Measurements from ENCODE around the gene C2orf42.

The C2orf42 gene

DNA sequence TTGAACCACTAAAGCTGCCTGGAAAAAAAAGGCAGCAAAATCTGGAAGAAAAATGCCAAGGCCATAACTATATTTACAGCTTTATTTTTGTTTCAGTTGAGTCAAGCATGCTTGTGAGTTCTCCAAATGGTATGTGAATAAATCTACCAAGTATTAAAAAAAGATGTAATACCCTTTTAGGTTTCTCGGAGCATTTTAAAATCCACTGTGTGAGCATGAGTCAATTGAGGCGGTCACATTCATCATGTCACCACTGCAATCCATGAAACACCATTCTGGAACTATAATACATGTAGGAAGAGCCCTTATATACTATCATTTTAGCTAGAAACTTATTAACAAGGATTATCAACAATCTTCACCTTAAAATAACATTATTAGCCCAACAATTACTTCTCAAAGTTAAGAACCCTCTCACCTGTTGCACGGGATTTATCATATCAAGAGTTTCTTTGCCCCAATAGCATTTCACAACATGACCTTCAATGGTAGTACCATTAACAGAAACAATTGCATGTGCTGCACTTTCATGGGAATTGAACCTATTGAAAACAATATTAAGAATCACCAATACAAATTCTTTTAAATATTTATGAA, 24.2 kb upstream of the C2orf42 start:
- Histone ChIP-seq H2BK120ac (ENCODE audit: low read depth, low read length) (no peak overlapping the region), H3K27ac (ENCODE audit: low read depth, low read length) (no peak overlapping the region), H3K4me2 (ENCODE audit: low read length) (no peak overlapping the region), H3K56ac (ENCODE audit: low read length) (no peak overlapping the region), H3K27me3 (ENCODE audit: insufficient read depth, low read length, poor library complexity) (no peaks in the 10 kb centered on the region), H2BK5ac (ENCODE audit: low read length) (no peak overlapping the region), H3K79me1 (ENCODE audit: low read length) (no peaks in the 10 kb centered on the region), H3K4me3 (ENCODE audit: low read length) (no peak overlapping the region), H3K36me3 (ENCODE audit: control insufficient read depth, insufficient read depth, low read length) (peaks cover 1% of the 10 kb centered on the region), H4K8ac (ENCODE audit: low read depth, low read length) (no peak overlapping the region), H4K5ac (ENCODE audit: low read length) (no peak overlapping the region), H3K4ac (ENCODE audit: low read depth, low read length) (no peak overlapping the region), H2AK5ac (ENCODE audit: low read length) (no peak overlapping the region), H3K9ac (ENCODE audit: low read length) (no peak overlapping the region), H3K79me2 (ENCODE audit: control insufficient read depth, insufficient read depth, low read length) (no peaks in the 10 kb centered on the region), H3K4me1 (ENCODE audit: control insufficient read depth, low read depth, low read length) (no peaks in the 10 kb centered on the region), H2BK15ac (replicated peaks; ENCODE audit: low read depth) (no peak overlapping the region), H3K23ac (ENCODE audit: low read length) (no peak overlapping the region), H3K18ac (ENCODE audit: low read length) (no peak overlapping the region)
- no peak for DNase-seq
- WGBS (ENCODE audit: extremely low coverage, insufficient coverage, low lambda C conversion rate) = no CpG with 5 or more reads among the region's 3 CpGs

DNA sequence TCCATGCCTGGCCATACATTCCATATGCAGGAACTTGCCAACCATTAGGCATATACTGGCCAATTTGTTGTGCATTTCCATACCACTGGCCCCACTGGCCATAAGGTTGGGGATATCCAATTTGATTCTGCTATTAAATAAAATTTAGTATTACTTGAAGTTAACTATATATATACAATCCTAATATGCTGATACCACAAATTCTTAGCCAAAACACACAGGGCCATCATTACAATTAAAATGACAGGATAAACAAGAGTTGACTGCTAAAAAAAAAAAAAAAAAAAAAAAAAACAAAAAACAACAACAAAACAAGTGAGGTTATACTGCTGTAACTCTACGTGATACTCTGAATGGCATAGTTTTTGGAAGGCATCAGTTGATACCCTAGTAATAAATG, 23.5 kb upstream of the C2orf42 start:
- Histone ChIP-seq H3K4me1 (ENCODE audit: control insufficient read depth, low read depth, low read length) (no peaks in the 10 kb centered on the region), H4K8ac (ENCODE audit: low read depth, low read length) (no peak overlapping the region), H3K79me2 (ENCODE audit: control insufficient read depth, insufficient read depth, low read length) (no peaks in the 10 kb centered on the region), H2AK5ac (ENCODE audit: low read length) (no peak overlapping the region), H3K36me3 (ENCODE audit: control insufficient read depth, insufficient read depth, low read length) (peaks cover 1% of the 10 kb centered on the region), H3K9ac (ENCODE audit: low read length) (no peak overlapping the region), H3K4me2 (ENCODE audit: low read length) (no peak overlapping the region), H3K4ac (ENCODE audit: low read depth, low read length) (no peak overlapping the region), H2BK15ac (replicated peaks; ENCODE audit: low read depth) (no peak overlapping the region), H3K56ac (ENCODE audit: low read length) (no peak overlapping the region), H3K4me3 (ENCODE audit: low read length) (no peak overlapping the region), H4K5ac (ENCODE audit: low read length) (no peak overlapping the region), H3K27ac (ENCODE audit: low read depth, low read length) (no peak overlapping the region), H3K18ac (ENCODE audit: low read length) (no peak overlapping the region), H2BK5ac (ENCODE audit: low read length) (no peak overlapping the region), H2BK120ac (ENCODE audit: low read depth, low read length) (no peak overlapping the region), H3K79me1 (ENCODE audit: low read length) (no peaks in the 10 kb centered on the region), H3K27me3 (ENCODE audit: insufficient read depth, low read length, poor library complexity) (no peaks in the 10 kb centered on the region), H3K23ac (ENCODE audit: low read length) (no peak overlapping the region)
- WGBS (ENCODE audit: extremely low coverage, insufficient coverage, low lambda C conversion rate) = no CpG with 5 or more reads among the region's 1 CpG
- no peak for DNase-seq

DNA sequence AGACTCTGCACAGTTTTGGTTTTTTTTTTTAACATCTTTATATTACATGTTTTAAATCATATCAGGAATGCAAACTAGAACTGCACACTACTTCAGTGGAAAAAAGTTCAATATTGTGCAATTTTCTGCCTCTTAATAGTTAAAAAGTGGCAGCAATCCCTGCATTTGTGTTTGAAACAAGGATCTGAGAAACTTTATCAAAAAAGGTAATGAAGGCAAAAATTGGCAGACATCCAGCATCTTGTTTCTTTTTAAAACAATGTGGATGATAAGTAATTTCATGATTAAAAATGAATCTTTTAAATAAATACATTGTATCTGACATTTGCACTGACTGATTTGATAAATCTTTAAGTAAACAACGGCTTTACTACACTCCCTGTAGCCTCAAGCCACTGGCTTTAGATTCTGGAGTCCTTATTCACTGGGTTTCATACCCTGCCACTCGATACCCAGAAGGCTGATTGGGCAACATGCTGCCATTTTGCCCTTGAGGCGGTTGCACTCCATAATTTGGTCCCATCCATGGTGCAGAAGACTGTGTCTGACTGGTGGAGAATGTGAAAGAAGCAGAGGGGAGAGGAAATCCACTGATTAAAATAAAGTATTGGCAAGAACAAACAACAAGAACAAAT, 21.6 kb upstream of the C2orf42 start:
- Histone ChIP-seq H3K4ac (ENCODE audit: low read depth, low read length) (no peak overlapping the region), H4K8ac (ENCODE audit: low read depth, low read length) (no peak overlapping the region), H3K27ac (ENCODE audit: low read depth, low read length) (no peak overlapping the region), H2AK5ac (ENCODE audit: low read length) (no peak overlapping the region), H3K4me1 (ENCODE audit: control insufficient read depth, low read depth, low read length) (no peaks in the 10 kb centered on the region), H3K27me3 (ENCODE audit: insufficient read depth, low read length, poor library complexity) (no peaks in the 10 kb centered on the region), H3K79me1 (ENCODE audit: low read length) (no peaks in the 10 kb centered on the region), H2BK15ac (replicated peaks; ENCODE audit: low read depth) (no peak overlapping the region), H3K9ac (ENCODE audit: low read length) (no peak overlapping the region), H3K23ac (ENCODE audit: low read length) (no peak overlapping the region), H3K56ac (ENCODE audit: low read length) (no peak overlapping the region), H3K4me3 (ENCODE audit: low read length) (no peak overlapping the region), H3K36me3 (ENCODE audit: control insufficient read depth, insufficient read depth, low read length) (peaks cover 1% of the 10 kb centered on the region), H3K18ac (ENCODE audit: low read length) (no peak overlapping the region), H4K5ac (ENCODE audit: low read length) (no peak overlapping the region), H2BK5ac (ENCODE audit: low read length) (no peak overlapping the region), H3K4me2 (ENCODE audit: low read length) (no peak overlapping the region), H3K79me2 (ENCODE audit: control insufficient read depth, insufficient read depth, low read length) (no peaks in the 10 kb centered on the region), H2BK120ac (ENCODE audit: low read depth, low read length) (no peak overlapping the region)
- no CpG with 5 or more reads among the region's 3 CpGs for WGBS (ENCODE audit: extremely low coverage, insufficient coverage, low lambda C conversion rate)
- DNase-seq = no peak

DNA sequence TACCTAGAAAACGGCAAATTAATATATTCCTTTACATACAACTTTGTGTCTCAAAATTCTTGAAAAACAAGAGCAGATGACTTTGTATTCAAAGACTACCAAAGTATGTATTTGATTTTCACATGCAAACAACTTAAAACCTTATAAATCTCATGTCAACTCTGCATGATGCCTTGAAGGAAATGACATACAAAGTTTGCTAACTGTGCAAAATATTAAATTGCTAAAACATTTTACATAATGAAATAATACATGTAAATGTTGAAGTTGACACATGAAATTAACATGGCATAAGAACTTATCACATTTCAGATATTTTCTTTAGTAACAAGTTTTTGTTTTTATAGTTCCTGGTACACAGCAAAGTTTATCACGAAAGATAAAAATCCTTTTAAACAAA, 20.8 kb upstream of the C2orf42 start:
- Histone ChIP-seq H2BK120ac (ENCODE audit: low read depth, low read length) (no peak overlapping the region), H2BK5ac (ENCODE audit: low read length) (no peak overlapping the region), H3K23ac (ENCODE audit: low read length) (no peak overlapping the region), H3K36me3 (ENCODE audit: control insufficient read depth, insufficient read depth, low read length) (peaks cover 1% of the 10 kb centered on the region), H4K8ac (ENCODE audit: low read depth, low read length) (no peak overlapping the region), H2BK15ac (replicated peaks; ENCODE audit: low read depth) (no peak overlapping the region), H3K4me1 (ENCODE audit: control insufficient read depth, low read depth, low read length) (no peaks in the 10 kb centered on the region), H3K27ac (ENCODE audit: low read depth, low read length) (no peak overlapping the region), H3K27me3 (ENCODE audit: insufficient read depth, low read length, poor library complexity) (no peaks in the 10 kb centered on the region), H3K56ac (ENCODE audit: low read length) (no peak overlapping the region), H3K4me2 (ENCODE audit: low read length) (no peak overlapping the region), H3K4ac (ENCODE audit: low read depth, low read length) (no peak overlapping the region), H4K5ac (ENCODE audit: low read length) (no peak overlapping the region), H2AK5ac (ENCODE audit: low read length) (no peak overlapping the region), H3K4me3 (ENCODE audit: low read length) (no peak overlapping the region), H3K18ac (ENCODE audit: low read length) (no peak overlapping the region), H3K79me2 (ENCODE audit: control insufficient read depth, insufficient read depth, low read length) (no peaks in the 10 kb centered on the region), H3K9ac (ENCODE audit: low read length) (no peak overlapping the region), H3K79me1 (ENCODE audit: low read length) (no peaks in the 10 kb centered on the region)
- WGBS (ENCODE audit: extremely low coverage, insufficient coverage, low lambda C conversion rate) = no CpG with 5 or more reads among the region's 2 CpGs
- no peak for DNase-seq

DNA sequence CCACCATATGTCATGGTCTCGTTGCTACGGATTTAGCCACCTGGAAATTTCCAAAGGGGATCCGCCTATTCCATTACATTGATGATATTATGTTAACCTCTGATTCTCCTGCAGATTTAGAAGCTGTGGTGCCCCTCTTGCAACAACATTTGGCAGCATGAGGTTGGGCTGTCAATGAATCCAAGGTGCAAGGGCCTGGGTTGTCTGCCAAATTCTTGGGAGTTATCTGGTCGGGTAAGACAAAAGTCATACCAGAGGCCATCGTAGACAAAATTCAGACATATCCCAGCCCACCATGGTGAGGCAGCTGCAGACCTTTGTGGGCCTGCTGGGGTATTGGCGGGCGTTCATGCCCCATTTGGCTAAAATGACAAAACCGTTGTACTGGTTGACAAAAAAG, 13.6 kb upstream of the C2orf42 start:
- no peak overlapping the region for H3K4me2 ChIP-seq (ENCODE audit: low read length)
- no peak overlapping the region for H2BK120ac ChIP-seq (ENCODE audit: low read depth, low read length)
- no peak for DNase-seq
- no peak overlapping the region for H2BK15ac ChIP-seq (replicated peaks; ENCODE audit: low read depth)
- no peak overlapping the region for H3K4ac ChIP-seq (ENCODE audit: low read depth, low read length)
- no peak overlapping the region for H3K23ac ChIP-seq (ENCODE audit: low read length)
- H4K8ac ChIP-seq (ENCODE audit: low read depth, low read length) = no peak overlapping the region
- H4K5ac ChIP-seq (ENCODE audit: low read length) = no peak overlapping the region
- no peak overlapping the region for H3K4me3 ChIP-seq (ENCODE audit: low read length)
- no peak overlapping the region for H3K9ac ChIP-seq (ENCODE audit: low read length)
- no peaks in the 10 kb centered on the region for H3K4me1 ChIP-seq (ENCODE audit: control insufficient read depth, low read depth, low read length)
- no peak overlapping the region for H2AK5ac ChIP-seq (ENCODE audit: low read length)
- no CpG with 5 or more reads among the region's 8 CpGs for WGBS (ENCODE audit: extremely low coverage, insufficient coverage, low lambda C conversion rate)
- no peak overlapping the region for H3K18ac ChIP-seq (ENCODE audit: low read length)
- H3K56ac ChIP-seq (ENCODE audit: low read length) = no peak overlapping the region
- H3K27ac ChIP-seq (ENCODE audit: low read depth, low read length) = no peak overlapping the region
- H3K36me3 ChIP-seq (ENCODE audit: control insufficient read depth, insufficient read depth, low read length) = no peaks in the 10 kb centered on the region
- H2BK5ac ChIP-seq (ENCODE audit: low read length) = no peak overlapping the region
- no peaks in the 10 kb centered on the region for H3K79me2 ChIP-seq (ENCODE audit: control insufficient read depth, insufficient read depth, low read length)
- no peaks in the 10 kb centered on the region for H3K27me3 ChIP-seq (ENCODE audit: insufficient read depth, low read length, poor library complexity)
- H3K79me1 ChIP-seq (ENCODE audit: low read length) = no peaks in the 10 kb centered on the region

DNA sequence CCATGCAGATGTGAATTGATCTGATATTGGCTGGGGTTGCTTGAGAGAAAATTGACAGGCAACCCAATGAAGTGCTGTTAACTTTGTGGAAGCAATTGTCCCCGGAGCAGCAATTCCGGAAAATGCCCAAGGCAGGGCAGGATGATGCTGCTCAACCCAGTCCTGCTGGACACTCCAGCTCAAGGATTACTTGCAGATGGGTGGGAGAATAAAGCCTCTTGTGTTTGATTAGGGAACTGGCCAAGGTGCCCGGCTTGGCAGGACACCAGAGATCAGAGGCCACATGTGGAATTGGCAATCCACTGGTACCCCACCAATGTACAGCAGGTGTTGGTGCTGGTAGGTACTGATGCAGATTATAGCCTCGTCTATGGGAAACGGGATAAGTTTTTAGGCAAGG, 12.3 kb upstream of the C2orf42 start:
- Histone ChIP-seq H3K23ac (ENCODE audit: low read length) (no peak overlapping the region), H3K4ac (ENCODE audit: low read depth, low read length) (no peak overlapping the region), H3K79me1 (ENCODE audit: low read length) (no peaks in the 10 kb centered on the region), H3K18ac (ENCODE audit: low read length) (no peak overlapping the region), H2BK15ac (replicated peaks; ENCODE audit: low read depth) (no peak overlapping the region), H3K27ac (ENCODE audit: low read depth, low read length) (no peak overlapping the region), H3K27me3 (ENCODE audit: insufficient read depth, low read length, poor library complexity) (no peaks in the 10 kb centered on the region), H2AK5ac (ENCODE audit: low read length) (no peak overlapping the region), H2BK5ac (ENCODE audit: low read length) (no peak overlapping the region), H3K4me2 (ENCODE audit: low read length) (no peak overlapping the region), H3K4me1 (ENCODE audit: control insufficient read depth, low read depth, low read length) (no peaks in the 10 kb centered on the region), H3K36me3 (ENCODE audit: control insufficient read depth, insufficient read depth, low read length) (no peaks in the 10 kb centered on the region), H4K5ac (ENCODE audit: low read length) (no peak overlapping the region), H4K8ac (ENCODE audit: low read depth, low read length) (no peak overlapping the region), H2BK120ac (ENCODE audit: low read depth, low read length) (no peak overlapping the region), H3K79me2 (ENCODE audit: control insufficient read depth, insufficient read depth, low read length) (no peaks in the 10 kb centered on the region), H3K56ac (ENCODE audit: low read length) (no peak overlapping the region), H3K4me3 (ENCODE audit: low read length) (no peak overlapping the region), H3K9ac (ENCODE audit: low read length) (no peak overlapping the region)
- no CpG with 5 or more reads among the region's 5 CpGs for WGBS (ENCODE audit: extremely low coverage, insufficient coverage, low lambda C conversion rate)
- DNase-seq = no peak
